ENCODE results near the gene USH1C. TPM values are rescaled to one million over a fixed set of nuclear protein-coding genes. Genes with fewer than 3 reads are reported as not detected.

The USH1C gene
- not detected in 2 replicates for total RNA-seq

GRCh38 chr11:17544181-17544622, at the start of gene USH1C:
USH1C (minus strand) TSS chr11:17544416; CDS start chr11:17544307, 109 bp downstream.

GRCh38 chr11:17547051-17547577, 2.9 kb upstream of the USH1C start, which contains the start of gene OTOG:
OTOG (plus strand) TSS chr11:17547259; CDS start chr11:17547373, 114 bp downstream.

GRCh38 chr11:17476317-17477083, 67.7 kb downstream of the USH1C start, which contains the start of gene ABCC8:
ABCC8 (minus strand) TSS chr11:17476845; CDS start chr11:17476776, 69 bp downstream.

Other genes with a start within 250 kb of the USH1C start
- 3.5 TPM in 2 replicates for gene NCR3LG1, start 192.6 kb downstream of the USH1C start, total RNA-seq
- not detected in 2 replicates for gene KCNJ11, start 155.8 kb downstream of the USH1C start, total RNA-seq
- gene ABCC8, start 67.6 kb downstream of the USH1C start, total RNA-seq, result not detected in 2 replicates
- not detected in 2 replicates for gene OTOG, start 2.8 kb upstream of the USH1C start, total RNA-seq
- not detected in 2 replicates for gene MYOD1, start 175.2 kb upstream of the USH1C start, total RNA-seq
- gene KCNC1, start 190.4 kb upstream of the USH1C start, total RNA-seq, result not detected in 2 replicates